Non-pigmented ciliary epithelial cell (primary cell): ENCODE data around the gene DLG2.

Experiments used
- DNase-seq: peaks from one replicate; pipeline ENCODE4 v3.0.0-alpha.2; 2010; ENCODE audit warnings: low read depth

DLG2 gene

DNA sequence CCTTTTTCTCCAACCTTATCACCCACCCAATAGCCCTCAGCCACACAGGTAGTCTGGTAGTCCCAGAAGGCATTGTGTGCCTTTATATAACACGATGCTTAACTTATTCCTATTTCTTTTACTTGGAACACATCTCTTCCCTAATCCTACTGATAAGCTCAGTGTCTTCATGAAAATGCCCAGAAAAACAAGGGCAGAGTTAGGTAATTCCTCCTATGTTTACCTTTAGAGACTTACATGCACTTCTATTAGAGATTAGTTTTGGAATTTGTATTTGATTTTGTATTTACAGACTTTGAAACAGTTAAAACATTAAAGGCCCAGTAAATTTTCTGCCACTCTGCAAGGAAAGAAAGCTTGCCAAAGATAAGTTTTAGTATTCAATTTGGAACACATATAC, 1703.2 kb downstream of the DLG2 start:
- DNase-seq = no peak

DNA sequence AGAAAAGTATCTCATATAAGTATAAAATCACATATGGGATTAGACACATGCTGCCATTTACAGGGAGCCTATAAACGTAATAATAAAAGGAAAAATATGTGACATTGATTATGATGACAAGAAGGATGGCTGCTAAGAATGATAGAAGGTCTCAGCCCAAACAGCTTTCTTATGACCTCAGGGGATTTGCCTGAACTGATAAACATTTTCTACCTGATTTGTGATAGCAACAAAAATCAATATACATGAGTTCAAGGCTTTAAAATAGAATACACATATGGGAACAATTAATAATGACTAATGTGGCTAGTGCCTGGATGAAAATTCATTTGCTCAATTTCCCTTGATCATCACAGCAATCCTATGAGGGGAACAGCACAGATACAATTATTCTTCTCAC, 1704.2 kb downstream of the DLG2 start:
- DNase-seq = no peak

DNA sequence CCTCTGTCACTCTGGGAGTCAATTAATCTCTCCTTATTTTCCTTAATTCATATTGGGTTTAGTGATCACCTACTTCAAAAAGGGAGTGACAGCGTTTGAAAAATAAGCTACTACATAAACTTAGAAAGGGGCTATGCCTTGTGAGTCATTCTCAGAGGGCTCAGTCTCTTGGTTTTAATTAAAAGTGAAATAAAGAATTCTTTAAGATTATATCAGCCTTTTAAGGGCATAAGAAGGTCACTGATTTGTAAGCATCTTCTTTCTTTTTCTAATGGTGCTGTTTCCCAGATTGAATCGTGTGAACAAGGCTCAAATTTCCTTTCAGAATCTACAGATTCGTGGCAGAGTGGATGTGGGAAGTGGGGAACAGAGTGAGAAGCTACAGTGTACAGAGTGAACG, 1704.8 kb downstream of the DLG2 start:
- no peak for DNase-seq

DNA sequence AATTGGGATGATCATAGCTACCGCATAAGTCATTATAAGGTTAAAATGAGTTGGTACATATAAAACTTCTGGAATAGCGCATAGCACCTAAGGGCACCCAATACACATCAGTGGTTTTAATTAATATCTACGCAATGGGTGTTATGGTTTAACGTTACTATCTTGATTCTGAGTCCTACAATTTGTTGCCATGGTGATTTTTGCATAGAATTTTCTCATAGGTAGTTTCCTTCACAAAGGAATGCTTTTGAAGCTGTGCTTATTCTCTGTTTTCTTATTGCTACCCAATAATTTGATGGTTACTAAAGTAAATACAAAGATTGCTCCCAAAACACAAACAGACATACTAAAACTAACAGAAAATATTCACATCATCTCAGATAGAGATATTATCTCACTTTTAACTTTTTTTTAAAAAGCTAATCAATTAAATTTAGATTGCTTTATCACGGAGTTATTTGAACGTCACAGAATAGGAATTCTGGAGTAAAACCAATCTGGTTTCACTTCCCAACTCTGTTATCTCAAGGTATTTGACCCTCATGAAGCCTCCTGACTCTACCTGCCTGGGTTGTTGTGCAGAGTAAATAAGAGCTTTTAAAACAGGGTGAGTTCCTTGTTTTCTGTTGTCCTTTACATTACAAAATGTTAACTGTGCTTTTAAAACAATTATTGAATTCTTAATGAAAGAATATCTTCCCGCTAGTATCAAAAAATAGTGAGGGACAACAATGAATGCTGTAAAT, 1705.5 kb downstream of the DLG2 start:
- DNase-seq = no peak

DNA sequence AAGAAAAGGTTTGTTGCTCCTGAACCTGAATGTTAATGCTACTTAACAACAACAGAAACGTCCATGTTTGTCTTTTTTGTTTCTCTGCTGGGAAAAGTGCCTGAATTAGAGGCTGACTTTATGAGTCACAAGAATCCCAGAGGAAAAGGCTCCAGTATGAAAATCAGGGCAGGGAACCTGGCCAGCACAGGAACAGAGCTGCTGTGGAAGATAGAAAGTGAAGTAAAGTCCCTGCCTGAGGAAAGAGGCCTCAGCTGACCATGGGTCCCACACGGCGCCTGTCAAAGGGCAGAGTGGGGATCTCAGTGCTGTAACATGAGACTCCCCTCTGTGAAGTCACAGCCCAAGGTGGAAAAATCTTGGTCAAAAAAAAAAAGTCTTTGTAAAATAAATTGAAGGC, 1708.7 kb downstream of the DLG2 start:
- no peak for DNase-seq

DNA sequence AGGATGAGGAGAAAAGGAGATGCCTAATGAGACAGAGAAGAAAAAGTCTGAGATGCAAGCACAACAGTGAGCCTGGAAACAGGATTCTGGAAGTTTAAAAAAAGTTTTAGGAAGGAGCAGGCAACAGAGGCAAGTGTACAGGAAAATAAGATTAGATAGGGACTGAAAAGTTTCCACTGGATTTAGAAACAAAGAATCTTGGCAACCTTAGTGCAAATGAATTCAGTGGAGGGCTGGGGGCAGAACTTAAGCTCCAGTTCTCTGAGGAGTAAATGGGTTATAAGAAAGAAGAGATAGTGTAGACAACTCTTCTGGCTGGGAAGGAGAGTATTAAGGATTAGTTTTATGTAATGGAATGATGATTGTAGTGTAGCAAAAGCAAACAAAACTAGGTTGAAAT, 1712.1 kb downstream of the DLG2 start:
- DNase-seq = no peak

DNA sequence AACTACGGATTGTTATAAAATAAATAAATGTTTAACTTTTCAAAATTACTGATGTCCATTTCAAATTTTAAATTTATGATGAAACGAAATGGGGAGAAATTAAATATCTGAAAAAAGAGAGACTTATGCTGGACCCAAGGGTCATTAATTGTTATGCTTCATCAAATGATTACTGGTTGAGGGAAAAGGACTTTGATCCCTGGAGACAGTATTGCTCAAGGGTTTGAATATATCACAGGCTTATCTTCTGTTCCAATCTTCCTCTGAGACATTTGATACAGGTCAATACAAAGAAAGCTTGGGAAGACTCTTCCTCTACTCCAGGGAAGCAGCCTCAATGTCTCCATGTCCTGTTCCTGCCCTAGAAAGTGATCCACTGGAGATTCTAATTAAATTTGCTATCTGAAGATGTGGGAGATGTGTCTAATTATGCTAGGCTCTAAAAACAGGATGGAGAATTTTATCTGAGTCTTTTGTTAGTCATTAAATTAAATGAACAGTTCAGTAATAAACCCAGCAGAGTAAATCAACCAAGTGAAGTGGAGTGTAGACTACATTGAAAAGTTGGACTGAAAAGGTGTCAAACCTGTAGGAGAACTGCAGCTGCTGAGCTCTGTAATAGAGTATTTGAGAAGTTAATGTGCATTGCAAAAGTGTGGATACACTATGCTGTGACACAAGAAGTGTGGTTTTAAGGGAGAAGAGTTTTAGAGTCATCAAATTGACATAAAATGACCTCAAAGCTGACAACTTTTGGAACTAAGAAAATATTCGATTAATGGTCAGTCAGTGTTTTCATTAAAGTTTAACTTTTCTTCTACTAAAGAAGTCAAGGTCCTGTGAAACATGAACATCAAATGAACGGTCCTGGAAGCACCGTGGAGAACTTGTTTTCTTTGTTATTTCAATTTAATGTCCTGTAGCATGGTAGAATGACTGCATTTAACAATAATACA, 1717.3 kb downstream of the DLG2 start:
- DNase-seq = no peak

DNA sequence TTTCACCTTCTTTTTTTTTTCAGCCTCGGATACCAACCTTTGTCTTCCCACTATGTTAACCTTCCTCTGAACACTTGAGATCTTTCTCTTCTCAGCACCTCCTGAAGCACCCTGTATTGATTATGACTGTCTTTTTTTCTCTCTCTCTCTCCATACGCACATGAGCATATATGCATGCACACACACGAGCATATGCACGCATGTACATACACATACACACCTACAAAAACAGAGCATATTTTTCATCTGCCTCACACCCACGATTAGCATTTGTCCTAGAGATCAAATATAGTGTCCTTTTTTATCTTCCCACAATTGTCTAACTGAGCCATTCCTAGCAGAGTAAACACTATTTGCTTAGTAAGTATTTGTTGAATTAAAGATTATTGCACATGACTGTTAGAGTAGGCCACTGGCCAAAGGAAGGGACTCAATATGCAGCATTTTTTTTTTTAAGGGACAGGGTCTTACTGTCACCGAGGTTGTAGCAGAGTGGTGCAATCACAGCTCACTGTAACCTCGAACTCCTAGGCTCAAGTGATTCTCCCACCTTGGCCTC, 1718.8 kb downstream of the DLG2 start:
- no peak for DNase-seq

DNA sequence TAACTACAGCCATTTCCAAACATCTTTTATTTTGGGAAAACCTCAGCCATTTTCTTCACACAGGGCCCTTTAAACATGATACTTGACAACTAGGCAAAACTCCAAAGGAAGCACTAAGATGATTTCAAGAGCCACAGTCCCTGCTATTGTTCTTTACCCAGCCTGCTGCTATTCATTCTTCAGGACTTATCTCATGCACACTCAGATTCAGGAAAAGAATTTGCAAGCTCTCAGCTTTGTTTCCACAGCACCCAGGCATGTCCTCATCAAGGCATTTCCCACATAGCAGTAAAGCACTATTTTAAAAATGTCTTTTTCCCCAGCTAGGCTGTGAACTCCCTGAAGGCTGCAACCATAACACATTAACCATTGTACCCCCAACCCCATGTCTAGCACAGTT, 1731.6 kb downstream of the DLG2 start:
- peak; percentile 8 for DNase-seq

DNA sequence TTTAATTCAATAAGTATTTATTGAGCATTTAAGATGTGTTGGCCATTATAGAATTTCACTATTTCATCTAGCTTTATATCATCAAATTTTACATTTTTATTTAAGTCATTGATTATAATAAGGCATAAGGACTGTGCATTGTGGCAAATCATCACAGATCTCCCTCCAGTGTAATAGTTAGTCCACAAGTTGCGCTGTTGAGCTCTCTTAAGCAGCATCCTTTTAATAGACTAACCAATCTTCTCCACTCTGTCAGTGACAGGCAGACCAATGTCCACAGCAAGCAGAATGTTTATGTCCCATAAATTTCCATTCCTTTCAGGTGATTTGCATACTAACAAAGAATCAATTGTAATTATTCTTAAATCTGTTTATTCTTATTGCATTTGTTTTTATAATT, 1745.7 kb downstream of the DLG2 start:
- DNase-seq = no peak

DNA sequence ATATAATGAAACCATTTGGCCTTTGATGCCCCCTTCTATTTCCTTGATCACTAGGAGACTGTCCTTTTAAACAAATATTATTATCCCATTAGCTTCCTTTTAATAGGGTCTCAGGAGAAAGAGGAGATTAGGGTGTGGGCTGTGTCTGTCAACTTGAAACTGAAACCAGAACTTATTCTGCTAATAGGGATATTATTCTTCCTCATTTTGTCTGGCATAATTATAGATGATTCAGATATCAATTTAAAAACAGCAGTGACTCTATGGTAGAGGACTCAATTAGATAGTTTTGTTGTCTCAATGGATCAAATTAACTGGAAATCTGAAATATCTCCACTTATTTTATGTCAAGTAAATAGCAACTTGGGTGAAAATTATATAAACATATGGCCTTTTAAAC, 1756.1 kb downstream of the DLG2 start:
- DNase-seq = no peak

DNA sequence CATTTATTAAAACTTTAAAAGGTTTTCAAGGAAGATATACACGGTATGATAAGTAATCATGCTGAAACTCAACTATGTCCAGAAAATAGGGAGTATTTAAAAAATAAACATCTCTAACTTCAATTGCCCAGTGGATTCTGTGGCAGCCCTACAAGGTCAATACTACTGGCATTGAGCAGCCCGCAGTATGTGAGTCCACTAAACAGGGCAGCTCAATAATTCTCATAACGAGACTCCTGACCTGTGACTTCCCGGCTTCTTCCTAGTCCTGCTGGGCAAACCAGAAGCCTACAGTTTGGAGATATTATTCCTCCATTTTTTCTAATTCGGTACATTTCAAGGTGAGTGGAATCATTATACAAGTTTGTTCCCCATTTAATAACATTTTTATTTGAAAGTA, 1760.5 kb downstream of the DLG2 start:
- DNase-seq = no peak

DNA sequence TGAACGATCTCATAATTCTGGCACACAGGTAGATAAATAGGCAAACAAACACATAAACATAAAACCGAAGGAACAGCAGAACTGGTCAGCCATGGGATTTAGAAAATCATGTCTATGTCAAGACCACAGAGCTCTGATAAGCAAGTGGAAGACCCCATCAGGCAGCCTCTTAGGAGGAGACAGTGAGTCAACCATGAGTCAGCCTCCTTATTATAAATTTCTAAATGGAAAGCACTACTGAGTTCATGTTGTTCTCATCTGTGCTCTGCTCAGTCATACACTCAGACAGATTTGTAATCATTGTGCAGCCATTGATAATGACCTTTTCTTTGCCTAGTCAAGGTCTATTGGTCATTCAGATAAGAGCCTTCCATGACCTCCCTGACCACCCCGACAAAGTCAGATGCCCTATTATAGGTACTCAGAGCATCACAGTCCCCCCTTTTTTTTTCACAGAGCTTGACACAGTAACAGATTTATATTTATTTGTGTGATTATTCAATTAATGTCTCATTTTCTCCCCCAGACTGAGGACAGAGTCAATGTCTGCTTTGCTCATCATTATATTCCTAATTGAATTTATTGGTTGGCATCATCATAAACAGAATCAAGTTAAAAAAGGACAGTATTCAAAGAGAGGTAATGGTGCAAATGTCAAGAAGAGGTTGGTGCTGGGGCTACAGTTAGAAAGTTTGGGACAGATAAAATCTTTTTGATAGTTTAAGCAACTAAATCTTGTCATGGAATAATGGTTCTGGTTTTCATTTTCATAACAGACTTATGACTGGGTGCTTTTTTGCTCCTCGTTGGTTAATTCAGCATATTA, 1761.3 kb downstream of the DLG2 start:
- peak; percentile 65 for DNase-seq

DNA sequence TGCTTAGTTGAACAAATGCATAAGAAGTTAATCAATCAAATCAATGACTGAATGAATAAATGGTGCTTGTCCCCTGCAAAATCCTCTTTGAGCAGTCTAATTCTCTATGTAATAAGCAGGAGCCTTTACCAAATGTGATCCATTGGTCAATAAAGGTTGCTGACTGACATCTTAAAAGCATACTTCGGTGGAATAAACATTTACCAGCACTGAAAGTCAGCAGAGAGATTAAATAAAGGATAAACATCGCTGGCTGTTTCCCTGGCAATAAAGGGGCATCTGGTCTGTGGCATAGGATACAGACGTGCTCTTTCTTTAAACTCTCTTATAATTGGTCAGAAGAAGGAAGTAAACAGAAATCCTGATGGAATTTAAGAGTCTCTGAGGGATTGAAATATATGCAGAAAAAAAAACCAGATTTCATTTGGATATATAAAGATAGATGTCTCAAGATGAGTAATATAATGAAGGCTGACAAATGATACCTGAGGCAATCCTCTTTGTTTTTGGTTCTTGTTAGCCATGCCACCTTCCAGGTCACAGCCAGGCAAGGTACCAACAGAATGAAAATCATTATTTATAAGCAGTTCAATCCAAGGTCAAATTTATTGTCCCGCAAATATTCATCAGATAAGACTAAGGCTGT, 1762.6 kb downstream of the DLG2 start:
- DNase-seq = no peak

DNA sequence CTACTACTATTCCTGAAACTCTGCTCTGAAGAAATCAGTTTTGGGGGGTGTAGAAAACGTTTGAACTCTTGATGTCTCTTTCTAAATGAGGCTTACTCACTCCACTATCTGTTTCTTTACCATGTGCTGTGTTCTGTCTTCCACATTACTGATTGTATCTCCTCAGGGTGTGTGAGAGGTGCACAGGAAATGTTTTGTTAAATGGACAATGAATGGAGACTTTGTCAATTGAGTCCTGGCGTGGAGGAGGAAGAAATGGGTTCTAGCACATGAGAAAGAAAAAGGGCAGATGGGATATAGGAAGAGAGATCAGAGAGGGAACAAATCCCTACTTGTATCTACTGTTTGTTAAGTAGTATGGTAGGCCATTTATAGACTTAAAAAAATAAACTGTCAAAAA, 1763.9 kb downstream of the DLG2 start:
- DNase-seq = no peak

DNA sequence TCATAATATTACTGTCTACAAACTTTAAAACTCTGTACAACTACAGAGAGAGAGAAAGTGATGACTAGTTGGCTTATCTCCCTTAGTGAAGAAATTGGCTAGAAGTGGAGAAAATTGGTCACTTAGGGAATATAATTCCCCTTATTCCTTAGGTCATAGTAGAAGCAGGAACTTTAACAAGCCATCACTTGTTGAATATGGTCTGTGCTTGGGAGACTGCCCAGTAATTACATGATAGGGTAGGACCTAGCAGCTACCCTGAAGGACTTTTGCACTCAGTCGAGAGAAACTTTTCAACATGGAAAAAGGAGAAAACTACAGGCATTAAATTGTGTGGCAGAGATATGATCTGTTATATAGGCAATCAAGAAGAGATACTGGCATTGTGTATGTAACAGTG, 1764.5 kb downstream of the DLG2 start:
- DNase-seq = no peak

DNA sequence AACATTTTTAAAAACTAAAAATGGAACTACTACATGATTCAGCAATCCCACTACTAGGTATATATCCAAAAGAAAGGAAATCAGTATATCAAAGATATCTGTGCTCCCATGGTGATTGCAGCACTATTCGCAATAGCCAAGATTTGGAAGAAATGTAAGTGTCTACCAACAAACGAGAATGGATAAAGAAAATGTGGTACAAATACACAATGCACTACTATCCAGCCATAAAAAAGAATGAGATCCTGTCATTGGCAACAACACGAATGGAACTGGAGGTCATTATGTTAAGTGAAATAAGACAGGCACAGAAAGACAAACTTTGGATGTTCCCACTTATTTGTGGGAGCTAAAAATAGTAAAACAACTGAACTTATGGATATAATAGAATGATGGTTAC, 1765.1 kb downstream of the DLG2 start:
- no peak for DNase-seq

DNA sequence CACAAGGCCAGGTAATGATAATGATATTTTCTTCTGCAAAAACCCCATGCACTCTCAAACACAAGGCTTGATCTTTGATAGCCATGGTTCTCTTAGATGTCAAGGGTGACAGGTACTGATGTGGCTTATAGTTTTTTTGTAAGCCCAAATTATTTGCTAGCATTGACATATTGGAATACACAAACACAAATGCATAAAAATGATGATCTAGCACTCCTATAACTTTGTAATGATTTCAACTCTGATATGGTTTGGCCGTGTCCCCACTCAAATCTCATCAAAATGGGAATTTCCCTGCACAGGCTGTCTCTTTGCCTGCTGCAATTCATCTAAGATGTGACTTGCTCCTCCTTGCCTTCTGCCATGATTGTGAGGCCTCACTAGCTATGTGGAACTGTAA, 1768.5 kb downstream of the DLG2 start:
- DNase-seq = no peak

DNA sequence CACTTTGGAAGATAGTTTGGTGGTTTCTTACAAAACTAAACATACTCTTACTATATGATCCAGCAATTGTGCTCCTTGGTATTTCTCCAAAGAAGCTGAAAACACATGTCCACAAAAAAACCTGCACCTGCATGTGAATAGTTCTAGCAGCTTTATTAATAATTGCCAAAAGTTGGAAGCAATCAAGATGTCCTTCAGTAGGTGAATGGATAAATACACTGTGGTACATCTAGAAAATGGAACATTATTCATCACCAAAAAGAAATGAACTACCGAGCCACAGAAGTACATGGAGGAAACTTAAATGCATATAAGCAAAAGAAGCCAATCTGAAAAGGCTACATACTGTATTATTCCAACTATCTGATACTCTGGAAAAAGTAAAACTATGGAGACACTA, 1771.9 kb downstream of the DLG2 start:
- DNase-seq = no peak

DNA sequence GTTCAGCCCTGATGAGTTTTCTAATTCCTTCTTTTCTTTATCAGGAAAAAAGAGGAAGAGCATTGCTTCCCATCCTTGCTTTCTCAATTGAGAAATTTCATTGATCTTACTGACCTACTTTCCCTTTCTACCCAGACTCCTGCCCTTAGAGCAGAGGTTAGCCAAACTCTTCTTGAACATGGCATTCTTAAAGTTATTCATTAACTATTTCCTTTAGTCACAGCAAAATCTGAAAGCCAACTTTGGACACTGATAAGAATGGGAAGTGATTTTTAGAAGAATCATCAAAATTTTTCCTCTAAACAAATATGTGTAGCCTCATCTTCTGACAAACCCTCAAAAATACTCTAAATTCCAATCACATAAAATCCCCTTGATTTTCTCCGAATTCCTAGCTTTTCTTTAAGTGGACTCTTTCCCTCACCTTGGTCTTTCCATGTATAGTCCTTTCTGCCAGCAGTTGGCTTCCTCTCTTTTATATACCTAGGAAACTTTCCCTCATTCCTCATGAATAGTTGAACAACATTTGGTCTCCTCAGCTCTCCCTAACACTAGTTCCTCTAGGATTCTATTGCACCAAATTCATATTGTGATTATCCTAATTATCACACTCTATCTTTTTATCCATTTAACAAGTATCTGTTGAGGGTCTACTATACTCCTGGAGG, 1774.2 kb downstream of the DLG2 start:
- no peak for DNase-seq

DNA sequence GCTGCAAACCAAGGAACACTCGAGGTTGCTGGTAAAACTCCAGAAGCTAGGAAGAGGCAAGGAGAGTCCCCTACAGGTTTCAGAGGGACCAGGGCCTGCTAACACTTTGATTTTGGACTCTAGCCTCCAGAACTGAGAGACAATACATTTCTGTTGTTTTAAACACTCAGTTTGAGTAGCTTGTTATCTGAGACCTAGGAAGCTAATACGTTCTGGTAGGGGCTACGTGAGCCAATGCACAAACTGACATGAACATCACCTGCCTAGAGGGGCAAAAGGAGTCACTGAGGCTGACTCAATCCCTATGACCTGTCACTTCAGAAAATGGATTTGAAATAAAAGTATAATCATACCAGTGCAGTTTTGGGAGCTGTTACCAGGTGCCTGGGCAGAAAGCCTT, 1775.1 kb downstream of the DLG2 start:
- DNase-seq = no peak
